Germinal center (tissue), 1 donor: ENCODE data around the gene PHC2.

Experiments
- DNase-seq: peaks from one replicate; pipeline ENCODE4 v3.0.0; 2012; ENCODE audit warnings: mixed read lengths, low spot score

Gene PHC2

DNA sequence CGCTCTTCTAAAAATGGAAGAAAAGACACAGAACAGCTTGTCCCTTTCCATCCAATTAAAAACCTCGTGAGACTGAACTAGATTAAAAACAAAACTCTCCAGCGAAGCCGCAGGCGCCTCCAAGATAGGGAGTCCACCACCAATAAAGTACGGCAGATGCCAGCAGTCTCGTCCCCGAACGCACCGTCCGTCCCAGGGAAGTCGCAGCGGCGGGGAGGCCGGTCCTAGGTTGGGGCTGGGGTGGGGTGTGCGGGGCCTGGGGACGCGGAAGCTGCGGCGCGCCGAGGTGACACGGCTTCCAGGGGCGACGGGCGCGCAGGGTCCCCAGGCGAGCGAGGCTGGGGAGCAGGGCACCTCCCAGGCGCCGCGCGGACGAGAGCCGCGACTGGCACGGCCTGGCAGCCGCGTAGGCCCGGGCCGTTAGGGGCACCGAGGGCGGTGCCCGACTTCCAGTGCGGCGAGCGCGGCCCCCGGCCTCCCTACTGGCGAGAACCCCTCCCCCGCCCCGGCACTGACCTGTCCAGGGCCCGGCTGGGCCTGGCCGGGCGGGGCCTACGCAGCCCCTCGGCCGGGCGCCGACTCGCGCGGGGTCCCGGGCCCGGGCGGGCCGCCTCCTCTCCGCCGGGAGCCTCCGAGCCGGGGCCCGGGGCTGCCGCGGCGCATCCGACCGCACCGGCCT lies 81.7 kb downstream of the PHC2 start:
- peak; percentile 72 for DNase-seq

DNA sequence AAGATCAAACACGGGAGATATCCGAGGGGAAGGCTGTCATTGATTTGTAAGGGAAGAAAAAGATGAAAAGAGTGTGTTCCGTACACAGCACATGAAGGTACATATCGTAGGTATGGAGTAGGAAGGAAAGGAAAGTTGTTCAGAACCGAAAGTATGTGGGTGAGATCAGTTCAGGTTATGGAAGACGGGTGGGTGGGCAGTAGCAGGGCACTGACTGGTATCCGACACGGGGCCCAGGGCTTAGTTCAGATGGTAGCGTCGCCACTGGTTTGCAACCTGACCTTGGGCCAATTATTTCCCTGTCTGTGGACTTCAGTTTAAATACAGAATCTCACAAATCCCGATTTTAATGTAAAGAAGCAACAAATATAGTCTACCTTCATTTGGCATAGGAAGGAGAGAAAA lies 82.2 kb downstream of the PHC2 start:
- peak; percentile 35 for DNase-seq

DNA sequence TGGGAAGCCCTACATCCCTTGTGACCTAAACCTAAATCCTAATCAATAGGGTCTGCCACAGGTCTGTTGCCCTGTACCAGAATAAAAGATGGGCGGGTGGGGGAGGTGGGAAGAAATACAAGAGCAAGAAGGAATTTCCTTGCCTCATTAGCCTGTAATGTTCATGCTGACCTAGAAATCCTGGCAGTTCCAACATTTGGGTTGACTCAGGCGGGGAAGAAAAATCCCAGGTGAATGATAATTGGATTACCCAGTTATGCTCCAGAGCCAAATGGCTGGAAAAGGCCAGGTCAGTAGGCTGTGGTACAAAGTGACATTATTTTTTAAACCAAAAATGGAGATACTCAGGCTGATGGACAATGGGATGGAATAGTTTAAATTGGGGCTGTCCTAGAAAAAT lies 82.7 kb downstream of the PHC2 start:
- no peak for DNase-seq

DNA sequence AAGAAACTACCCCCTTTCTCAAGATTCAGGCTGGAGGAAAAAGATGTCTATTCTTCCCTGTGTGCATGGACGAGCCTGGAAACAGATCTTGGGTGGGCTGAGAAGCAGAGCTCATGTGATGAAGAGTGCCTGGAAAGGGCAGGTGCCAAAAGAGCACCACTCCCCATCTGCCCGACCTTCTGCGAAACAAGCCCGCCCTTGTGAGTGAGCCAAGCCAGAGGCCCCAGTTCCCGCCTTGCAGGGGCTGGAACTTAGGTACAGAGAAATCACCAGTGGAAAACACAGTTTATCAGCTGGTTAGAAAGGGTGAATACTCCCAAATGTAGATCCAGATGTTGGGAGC lies 83.3 kb downstream of the PHC2 start:
- DNase-seq, result no peak

- no peak for DNase-seq
These were observed 83.8 kb downstream of the PHC2 start for GRCh38 chr1:33346927-33347649.

- no peak for DNase-seq
These were observed 84.4 kb downstream of the PHC2 start for GRCh38 chr1:33346533-33346926.

DNA sequence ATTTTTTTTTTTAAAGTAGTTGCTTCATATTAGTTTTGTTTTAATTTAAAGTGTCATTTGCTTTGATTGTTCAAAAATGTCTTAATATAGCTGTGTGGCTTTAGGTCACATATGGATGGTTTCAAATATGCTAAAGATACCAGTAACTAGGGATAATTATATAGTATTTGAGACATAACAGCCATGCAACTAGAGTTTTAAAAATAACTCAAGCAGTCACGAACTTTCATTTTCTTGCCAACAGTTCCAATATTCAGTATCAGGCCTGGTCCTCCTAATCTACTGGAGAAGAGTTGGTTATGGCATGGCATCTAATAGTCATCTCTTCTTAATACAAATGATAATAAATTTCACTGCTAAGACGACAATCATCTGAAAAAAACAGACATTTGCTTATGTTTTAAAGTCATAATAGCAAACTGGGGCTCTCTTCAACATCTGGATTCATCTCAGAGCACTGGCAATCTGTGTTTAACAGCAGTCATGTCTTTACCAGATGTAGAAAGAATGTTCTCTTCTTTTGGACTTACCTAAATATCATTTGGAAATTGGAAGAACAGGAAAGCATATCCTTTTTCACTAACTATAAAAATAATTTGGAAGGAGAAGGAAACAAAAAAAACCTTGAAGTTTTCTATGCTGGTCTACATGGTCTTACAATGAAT lies 85.9 kb downstream of the PHC2 start:
- DNase-seq, result no peak

DNA sequence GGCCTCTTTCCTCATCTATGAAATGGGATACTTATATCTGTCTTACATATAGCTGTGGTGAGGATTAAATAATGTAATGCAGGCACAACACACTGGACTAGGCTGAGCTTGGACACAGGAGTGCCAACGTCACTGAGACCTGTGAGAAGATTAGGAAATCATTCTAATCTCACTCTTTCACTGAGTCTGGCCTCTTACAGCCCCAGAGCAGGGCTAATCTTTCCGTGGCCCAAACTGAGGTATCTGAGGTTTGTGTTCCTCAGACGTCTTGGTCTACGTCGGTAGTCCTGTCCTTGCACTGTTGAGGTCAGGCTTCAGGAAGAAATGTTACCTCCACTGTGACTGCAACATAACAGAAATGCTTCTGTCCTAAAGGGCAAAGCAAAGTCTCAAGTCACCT lies 87.4 kb downstream of the PHC2 start:
- DNase-seq, result no peak

DNA sequence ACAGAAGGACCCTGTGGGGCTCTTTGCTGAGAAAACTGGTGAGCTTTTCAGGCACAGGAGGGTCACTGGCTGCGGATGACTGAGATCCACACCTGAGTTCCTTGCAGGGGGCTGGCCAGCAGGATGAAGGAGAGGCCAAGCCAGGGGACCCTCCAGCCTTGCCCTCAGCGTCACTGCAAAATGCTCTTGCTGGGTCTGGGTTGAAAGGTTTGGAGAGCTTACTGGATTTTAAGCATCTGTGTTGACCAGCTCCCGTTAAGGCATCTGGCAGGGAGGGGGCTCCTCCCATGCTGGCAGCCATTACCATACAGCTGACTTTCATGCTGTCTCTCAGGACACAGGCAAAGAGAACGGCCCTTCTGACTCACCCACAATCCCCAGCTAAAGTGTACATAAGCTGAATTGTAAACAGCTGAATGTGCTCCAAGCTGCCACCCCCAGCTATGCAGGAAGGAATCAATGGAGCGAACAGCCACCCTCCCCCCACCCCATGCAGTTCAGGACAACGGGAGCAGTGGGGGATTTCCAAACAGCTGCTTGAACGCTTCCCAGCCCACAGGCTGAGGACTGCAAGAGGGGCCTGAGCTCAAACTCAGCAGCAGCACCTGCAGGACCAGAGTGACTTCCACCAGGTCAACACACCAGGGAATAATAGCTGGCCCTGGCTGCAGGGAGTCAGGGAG lies 88.7 kb downstream of the PHC2 start:
- DNase-seq, result no peak

GRCh38 chr1:33341190-33341589 lies 89.7 kb downstream of the PHC2 start:
- no peak for DNase-seq

DNA sequence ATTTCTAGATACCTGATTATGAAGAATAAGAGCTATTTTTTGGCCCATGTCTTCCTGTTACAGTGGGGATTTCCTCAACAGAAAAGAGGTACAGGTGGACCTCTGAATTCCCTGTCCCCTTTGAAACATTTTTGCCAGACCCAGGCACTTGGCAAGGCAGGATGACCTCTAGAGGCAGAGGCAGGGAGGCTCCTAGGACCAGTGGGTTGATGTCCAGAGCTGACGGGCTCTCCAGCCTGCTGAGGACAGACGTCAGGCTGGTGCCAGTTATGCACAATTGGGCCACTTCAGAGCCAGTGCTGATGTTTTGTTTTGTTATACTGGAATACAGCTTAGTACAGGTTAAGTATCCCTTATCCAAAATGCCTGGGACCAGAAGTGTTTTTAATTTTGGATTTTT lies 91.5 kb downstream of the PHC2 start:
- no peak for DNase-seq

DNA sequence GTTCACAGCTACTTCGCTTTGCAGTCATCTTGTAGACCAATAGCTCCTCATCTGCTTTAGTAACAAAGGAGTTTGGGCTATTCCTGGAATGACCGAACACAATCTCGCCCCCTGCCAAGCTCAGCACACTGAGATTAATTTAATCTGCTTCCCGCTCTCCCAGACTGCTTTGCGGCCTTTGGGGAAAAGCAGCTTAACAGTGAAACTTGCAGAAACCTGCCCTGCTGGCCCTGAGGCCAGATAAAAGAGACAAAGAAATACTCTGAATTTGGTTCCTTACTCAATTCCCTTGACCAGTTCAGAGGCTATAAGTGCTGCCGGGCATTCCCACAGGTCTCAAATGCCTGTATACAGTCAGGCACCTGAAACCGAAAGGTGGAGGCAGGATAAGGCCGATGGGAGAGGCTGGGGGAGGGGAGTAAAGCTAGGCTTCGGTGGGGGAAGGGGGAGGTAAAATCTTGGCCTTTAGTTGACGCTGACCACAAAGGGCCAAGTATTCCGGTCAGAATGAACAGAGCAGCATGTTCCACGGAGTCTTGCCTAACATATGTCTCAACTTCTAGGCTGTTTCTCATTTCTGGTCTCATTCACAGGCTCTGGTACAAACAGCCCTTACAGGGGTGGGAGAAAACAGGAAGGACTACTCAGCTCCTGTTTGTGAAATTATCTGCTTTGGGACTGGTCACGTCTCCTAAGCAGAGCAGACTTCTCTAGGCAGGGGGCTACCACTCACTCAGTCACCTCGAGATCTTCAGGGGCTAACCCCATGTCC lies 92.3 kb downstream of the PHC2 start:
- no peak for DNase-seq

DNA sequence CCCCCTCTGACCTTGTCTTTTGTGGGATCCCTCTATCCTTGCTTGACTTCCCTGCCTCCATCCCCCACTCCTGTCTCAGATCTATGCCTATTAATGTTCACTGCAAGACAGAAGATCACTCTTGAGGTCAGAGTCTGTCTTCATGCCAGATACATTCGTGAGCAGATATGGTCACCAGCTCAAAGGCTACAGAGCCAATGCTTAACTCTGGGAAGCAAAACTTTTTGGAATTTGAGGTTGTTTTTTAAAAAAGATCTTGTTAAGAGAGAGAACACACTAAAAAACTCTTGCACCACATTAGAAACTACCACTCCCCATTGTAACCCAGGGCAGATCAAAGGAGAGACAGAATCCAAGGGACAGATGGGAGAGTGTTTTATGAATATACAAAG lies 92.9 kb downstream of the PHC2 start:
- DNase-seq, result no peak

GRCh38 chr1:33337441-33337840 lies 93.5 kb downstream of the PHC2 start:
- no peak for DNase-seq

DNA sequence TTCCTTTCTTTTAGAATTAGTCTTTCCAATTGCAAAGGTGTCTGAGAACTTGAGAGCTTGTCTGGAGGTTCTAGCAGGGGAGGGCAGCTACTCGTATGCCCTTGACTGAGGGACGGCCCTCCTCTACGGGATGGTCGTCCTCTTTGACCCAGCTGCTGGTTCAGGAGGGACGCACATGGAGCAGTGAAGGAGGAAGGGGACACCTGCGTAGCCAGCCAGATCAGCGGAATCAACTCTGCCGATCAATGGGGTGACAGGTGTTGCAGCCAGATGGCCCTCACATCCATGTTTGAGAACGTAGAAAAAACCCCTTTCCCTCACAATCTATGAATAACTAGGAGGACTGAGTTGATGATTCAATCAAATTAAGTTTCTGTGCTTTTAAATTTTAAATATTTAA lies 94.3 kb downstream of the PHC2 start:
- no peak for DNase-seq

- no peak for DNase-seq
These were observed 95.9 kb downstream of the PHC2 start for GRCh38 chr1:33335020-33335419.

DNA sequence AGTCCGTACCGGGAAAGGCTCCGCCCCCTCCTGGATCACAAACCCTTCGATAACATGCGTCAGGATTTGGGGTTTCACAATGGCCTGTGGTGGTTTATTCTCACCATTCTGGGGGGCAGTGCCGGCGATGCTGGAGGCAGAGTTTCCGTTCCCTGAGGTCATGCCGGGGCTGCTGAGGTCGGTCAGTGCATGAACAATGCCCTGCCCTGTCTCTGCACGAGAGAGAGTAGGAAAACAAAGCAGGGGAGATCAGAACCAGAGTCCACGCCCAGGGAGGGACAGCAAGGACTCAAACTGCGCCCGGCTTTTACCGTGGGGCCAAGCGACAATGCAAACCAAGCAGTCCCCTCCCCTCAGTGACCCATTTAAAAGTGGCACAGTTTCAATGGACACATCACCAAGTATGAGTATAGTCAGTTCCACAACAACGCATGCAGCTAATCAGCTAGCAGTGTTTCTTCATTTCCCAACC lies 96.8 kb downstream of the PHC2 start:
- DNase-seq, result no peak

DNA sequence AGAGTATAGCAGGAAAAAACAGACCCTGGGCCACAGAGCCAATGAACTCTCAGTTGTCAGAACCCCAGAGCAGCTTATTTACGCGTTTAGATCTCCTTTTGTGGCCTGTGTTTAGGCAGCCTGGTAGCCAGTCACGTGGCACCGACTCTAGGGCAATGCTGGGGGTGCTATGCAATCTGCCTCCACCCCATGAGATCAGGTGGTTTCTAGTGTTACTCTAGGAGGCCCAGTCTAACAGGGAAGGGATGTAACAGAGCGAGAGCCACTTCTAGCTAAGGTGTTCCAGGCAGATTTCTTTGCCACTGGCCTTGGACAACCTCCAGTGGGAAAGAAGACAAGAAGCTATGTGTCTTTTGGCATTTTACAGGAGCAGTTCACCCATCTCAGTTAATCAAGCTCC lies 98.0 kb downstream of the PHC2 start:
- DNase-seq, result no peak

DNA sequence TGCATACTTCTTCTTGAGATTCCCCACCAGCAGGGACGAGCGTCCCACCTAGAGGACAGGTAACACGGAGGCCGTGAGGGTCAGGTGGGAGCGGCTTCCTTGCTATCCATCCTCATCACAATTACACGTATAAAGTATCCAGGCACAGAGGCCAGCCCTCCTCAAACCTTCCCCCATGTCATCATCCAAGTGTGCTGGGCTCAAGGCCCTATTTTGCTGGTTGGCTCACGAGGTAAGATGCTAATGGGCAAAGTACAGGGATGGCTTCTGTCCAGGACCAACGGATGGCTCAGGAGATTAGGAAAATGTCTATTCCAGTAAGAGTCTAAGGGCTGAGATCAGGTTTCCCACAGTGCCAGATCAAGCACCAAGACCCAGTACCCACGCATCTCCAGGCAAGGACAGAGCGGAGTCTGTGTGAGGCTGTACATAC lies 98.5 kb downstream of the PHC2 start:
- no peak for DNase-seq

DNA sequence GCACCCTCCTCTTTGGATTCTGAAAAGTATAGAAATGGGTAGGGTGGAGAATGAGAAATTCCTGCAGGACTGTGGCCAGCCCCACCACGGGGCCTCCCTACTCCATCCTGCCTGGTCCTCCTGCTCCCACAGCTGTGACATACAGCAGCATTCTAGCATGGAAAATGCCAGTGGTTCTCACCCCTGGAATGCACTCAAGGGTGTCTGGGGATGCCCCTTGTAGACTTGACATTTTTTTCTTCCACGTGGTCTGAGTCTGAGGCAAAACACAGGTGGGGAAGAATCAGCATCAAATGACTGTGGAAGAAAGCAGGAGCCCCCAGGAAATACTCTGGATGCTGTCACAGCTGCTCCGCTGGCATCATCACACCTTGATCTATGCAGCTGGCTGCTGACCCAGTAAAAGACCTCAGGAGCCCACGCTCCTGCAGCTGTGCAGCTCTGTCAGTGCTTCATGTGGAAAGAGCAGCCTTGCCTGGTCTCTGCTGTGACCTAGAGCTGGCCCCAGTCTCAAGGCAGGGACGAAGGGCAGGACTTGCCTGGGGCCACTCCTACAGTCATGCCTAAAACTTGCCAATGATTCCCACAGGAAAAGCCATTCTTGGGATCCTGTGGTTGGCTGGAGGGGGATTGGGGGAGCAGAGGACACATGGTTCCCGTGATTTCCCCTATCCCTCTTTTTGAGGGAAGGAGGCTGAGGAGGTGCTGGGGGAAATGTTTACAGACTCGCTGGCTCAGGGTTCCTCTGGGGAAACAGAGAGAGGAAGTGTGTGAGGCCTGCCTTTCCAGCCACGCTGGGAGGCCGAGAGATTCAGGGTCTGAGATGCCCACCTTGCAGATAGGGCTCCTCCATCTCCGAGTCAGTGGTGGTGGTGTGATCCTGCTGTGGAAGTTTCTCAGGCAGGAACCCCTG lies 99.2 kb downstream of the PHC2 start:
- DNase-seq, result no peak

DNA sequence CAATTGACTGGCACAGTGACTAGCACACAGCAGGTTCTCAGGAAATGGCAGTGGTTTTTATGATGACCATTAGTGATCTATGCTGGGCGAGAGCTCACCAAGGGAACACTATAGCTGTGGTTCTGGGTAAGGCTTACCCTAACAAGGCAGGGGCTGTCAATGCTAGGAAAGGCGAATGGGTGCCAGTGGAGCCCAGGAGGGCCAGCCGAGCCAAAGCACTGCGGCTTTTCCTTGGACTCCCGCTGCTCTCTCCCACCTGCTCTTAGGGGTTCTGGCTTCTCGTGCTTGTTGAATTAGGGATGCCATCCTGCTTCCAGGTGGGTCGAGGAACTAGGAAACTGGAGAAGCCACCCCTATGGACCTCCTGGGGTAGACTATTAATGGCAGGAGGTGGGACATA lies 100.0 kb downstream of the PHC2 start:
- DNase-seq, result no peak
